ENCODE data around the gene NQO1.

DNA sequence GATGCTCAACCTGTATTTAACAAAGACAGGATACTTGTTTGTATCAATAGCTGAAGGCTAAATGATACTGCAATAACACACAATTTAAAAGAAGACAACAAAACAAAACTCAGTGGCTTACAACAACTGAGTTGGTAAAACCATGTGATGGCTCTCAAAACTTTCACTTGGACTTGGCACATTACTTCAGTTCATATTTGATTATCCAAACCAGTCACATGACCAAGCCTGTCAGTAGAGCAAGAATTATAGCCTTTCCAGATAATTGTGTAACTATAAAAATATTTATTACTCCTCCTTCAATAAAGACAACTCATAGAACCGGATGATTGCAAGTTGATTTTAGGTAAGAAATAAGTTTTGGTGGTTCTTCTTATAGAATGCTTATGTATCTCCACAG lies 56.8 kb downstream of the NQO1 start:
- TF ChIP-seq EGR1 (IDR thresholded peaks at IDR 0.05; ENCODE audit: low read depth in 2 of 2) (no peak), SP1 (IDR thresholded peaks at IDR 0.05) (no peak), RAD21 (IDR thresholded peaks at IDR 0.05) (no peak), HNF4G (IDR thresholded peaks at IDR 0.05) (no peak), JUND (IDR thresholded peaks at IDR 0.05) (no peak), FOXA1 (IDR thresholded peaks at IDR 0.05) (no peak), TAF1 (conservative IDR thresholded peaks at IDR 0.05) (no peak), FOXA2 (IDR thresholded peaks at IDR 0.05) (no peak)
- TF ChIP-seq, protein P1, sequence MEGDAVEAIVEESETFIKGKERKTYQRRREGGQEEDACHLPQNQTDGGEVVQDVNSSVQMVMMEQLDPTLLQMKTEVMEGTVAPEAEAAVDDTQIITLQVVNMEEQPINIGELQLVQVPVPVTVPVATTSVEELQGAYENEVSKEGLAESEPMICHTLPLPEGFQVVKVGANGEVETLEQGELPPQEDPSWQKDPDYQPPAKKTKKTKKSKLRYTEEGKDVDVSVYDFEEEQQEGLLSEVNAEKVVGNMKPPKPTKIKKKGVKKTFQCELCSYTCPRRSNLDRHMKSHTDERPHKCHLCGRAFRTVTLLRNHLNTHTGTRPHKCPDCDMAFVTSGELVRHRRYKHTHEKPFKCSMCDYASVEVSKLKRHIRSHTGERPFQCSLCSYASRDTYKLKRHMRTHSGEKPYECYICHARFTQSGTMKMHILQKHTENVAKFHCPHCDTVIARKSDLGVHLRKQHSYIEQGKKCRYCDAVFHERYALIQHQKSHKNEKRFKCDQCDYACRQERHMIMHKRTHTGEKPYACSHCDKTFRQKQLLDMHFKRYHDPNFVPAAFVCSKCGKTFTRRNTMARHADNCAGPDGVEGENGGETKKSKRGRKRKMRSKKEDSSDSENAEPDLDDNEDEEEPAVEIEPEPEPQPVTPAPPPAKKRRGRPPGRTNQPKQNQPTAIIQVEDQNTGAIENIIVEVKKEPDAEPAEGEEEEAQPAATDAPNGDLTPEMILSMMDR (IDR thresholded peaks at IDR 0.05; ENCODE audit: low read depth, low read length, missing input control), result no peak
- TF ChIP-seq, protein P2, sequence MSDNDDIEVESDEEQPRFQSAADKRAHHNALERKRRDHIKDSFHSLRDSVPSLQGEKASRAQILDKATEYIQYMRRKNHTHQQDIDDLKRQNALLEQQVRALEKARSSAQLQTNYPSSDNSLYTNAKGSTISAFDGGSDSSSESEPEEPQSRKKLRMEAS (IDR thresholded peaks at IDR 0.05), result no peak
- TF ChIP-seq, protein P3, sequence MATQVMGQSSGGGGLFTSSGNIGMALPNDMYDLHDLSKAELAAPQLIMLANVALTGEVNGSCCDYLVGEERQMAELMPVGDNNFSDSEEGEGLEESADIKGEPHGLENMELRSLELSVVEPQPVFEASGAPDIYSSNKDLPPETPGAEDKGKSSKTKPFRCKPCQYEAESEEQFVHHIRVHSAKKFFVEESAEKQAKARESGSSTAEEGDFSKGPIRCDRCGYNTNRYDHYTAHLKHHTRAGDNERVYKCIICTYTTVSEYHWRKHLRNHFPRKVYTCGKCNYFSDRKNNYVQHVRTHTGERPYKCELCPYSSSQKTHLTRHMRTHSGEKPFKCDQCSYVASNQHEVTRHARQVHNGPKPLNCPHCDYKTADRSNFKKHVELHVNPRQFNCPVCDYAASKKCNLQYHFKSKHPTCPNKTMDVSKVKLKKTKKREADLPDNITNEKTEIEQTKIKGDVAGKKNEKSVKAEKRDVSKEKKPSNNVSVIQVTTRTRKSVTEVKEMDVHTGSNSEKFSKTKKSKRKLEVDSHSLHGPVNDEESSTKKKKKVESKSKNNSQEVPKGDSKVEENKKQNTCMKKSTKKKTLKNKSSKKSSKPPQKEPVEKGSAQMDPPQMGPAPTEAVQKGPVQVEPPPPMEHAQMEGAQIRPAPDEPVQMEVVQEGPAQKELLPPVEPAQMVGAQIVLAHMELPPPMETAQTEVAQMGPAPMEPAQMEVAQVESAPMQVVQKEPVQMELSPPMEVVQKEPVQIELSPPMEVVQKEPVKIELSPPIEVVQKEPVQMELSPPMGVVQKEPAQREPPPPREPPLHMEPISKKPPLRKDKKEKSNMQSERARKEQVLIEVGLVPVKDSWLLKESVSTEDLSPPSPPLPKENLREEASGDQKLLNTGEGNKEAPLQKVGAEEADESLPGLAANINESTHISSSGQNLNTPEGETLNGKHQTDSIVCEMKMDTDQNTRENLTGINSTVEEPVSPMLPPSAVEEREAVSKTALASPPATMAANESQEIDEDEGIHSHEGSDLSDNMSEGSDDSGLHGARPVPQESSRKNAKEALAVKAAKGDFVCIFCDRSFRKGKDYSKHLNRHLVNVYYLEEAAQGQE (IDR thresholded peaks at IDR 0.05), result no peak
- TF ChIP-seq, protein P4, sequence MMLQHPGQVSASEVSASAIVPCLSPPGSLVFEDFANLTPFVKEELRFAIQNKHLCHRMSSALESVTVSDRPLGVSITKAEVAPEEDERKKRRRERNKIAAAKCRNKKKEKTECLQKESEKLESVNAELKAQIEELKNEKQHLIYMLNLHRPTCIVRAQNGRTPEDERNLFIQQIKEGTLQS (IDR thresholded peaks at IDR 0.05), result no peak
